PC-3 (cell line): Measurements from ENCODE around the gene PRR5L. TPM values are rescaled to one million over a fixed set of nuclear protein-coding genes. Genes with fewer than 3 reads are reported as not detected.

Experiments used
- ATAC-seq: fragments of 200-7000 bp; cut with Tn5 transposase; 2 replicates; pipeline ENCODE4 v1.9.1; 2020; ENCODE audit warnings: mild to moderate bottlenecking, moderate library complexity
- BruUV-seq: library from RNA; stranded (reverse); fragments of 400-500 nt; replicated peaks from 2 replicates; lab custom pipeline; 2021; lab: Mats Ljungman, UMichigan
- CTCF ChIA-PET: fragments of 300-600 bp; sonication (Branson Sonifier 250); formaldehyde crosslinking; loops from one replicate; lab custom pipeline; 2022; ENCODE audit warnings: antibody characterized with exemption; lab: Charles Lee
- POLR2A ChIA-PET: fragments of 300-600 bp; sonication (Branson Sonifier 250); formaldehyde crosslinking; loops from one replicate; lab custom pipeline; 2022; ENCODE audit warnings: antibody characterized with exemption; ENCODE audit not compliant: unreplicated experiment; lab: Charles Lee
- DNase-seq: peaks from one replicate; pipeline ENCODE4 v3.0.0-alpha.2; 2015
- H2AFZ ChIP-seq: fragments of 300-600 bp; sonication (generic); 2 replicates; pipeline ENCODE4 v1.6.0; 2016; ENCODE audit warnings: antibody characterized with exemption, low read length
- H3F3A ChIP-seq: fragments of 300-600 bp; sonication (generic); one replicate; pipeline ENCODE4 v1.6.0; 2017; ENCODE audit warnings: antibody characterized with exemption, low read length, control low read depth, mild to moderate bottlenecking; ENCODE audit not compliant: unreplicated experiment
- H3K27ac ChIP-seq: fragments of 300-600 bp; sonication (generic); 2 replicates; pipeline ENCODE4 v1.5.1; 2016; ENCODE audit warnings: mild to moderate bottlenecking, low read length
- H3K27me3 ChIP-seq: fragments of 300-600 bp; sonication (generic); 2 replicates; pipeline ENCODE4 v1.6.1; 2016; ENCODE audit warnings: low read length, mixed read lengths
- H3K36me3 ChIP-seq: fragments of 300-600 bp; sonication (generic); 2 replicates; pipeline ENCODE4 v1.6.1; 2016; ENCODE audit warnings: low read depth, mixed run types, low read length, mixed read lengths
- H3K4me1 ChIP-seq: fragments of 300-600 bp; sonication (generic); 2 replicates; pipeline ENCODE4 v1.5.1; 2016; ENCODE audit warnings: low read length; ENCODE audit not compliant: insufficient read depth
- H3K4me2 ChIP-seq: fragments of 300-600 bp; sonication (generic); 2 replicates; pipeline ENCODE4 v1.6.0; 2016; ENCODE audit warnings: low read length
- H3K4me3 ChIP-seq: fragments of 300-600 bp; sonication (generic); 2 replicates; pipeline ENCODE4 v1.5.1; 2016; ENCODE audit warnings: mild to moderate bottlenecking, low read length, mixed read lengths
- H3K79me2 ChIP-seq: fragments of 300-600 bp; sonication (generic); 2 replicates; pipeline ENCODE4 v1.6.1; 2017; ENCODE audit warnings: low read length, mixed read lengths
- H3K9ac ChIP-seq: fragments of 300-600 bp; sonication (generic); 2 replicates; pipeline ENCODE4 v1.6.0; 2016; ENCODE audit warnings: mild to moderate bottlenecking, low read length
- H3K9me2 ChIP-seq: fragments of 300-600 bp; sonication (generic); replicated peaks from 2 replicates; pipeline ENCODE4 v1.6.1; 2016; ENCODE audit warnings: mixed run types, low read length, mixed read lengths
- H3K9me3 ChIP-seq: fragments of 300-600 bp; sonication (generic); 2 replicates; pipeline ENCODE4 v1.6.1; 2016; ENCODE audit warnings: low read length, mixed read lengths
- H4K20me1 ChIP-seq: fragments of 300-600 bp; sonication (generic); 2 replicates; pipeline ENCODE4 v1.6.1; 2016; ENCODE audit warnings: low read length, mixed read lengths
- CTCF ChIP-seq: fragments of 300-600 bp; sonication (generic); conservative IDR thresholded peaks from 2 replicates; pipeline ENCODE4 v1.5.1; 2017; ENCODE audit warnings: antibody characterized with exemption, low read depth, mild to moderate bottlenecking, low read length
- EZH2 ChIP-seq: fragments of 300-600 bp; sonication (generic); IDR thresholded peaks from one replicate; pipeline ENCODE4 v1.6.1; 2017; ENCODE audit warnings: antibody characterized with exemption, mild to moderate bottlenecking, low read length; ENCODE audit not compliant: unreplicated experiment
- EZH2phosphoT487 ChIP-seq: fragments of 300-600 bp; sonication (generic); IDR thresholded peaks from 2 replicates; pipeline ENCODE4 v1.6.1; 2018; ENCODE audit warnings: mild to moderate bottlenecking, antibody characterized with exemption, low read length, borderline replicate concordance
- intact Hi-C: fragments of 100-400 bp; cut with micrococcal nuclease; formaldehyde crosslinking; loops from 2 replicates; pipeline ENCODE4 v1.9.0; 2023
- total RNA-seq: library from RNA; depleted of rRNA; stranded (reverse); fragments of >200 nt; gene quantifications from 2 replicates; pipeline ENCODE4 v1.2.3, GENCODE V29; 2014

Gene PRR5L
- total RNA-seq, 1 experiment from 2014 or later: 4.7 TPM

GRCh38 chr11:36357831-36358230, 61.7 kb downstream of the PRR5L start:
- H2AFZ ChIP-seq: no peak overlapping the region
- H3K9me3 ChIP-seq: no peaks in the 10 kb centered on the region
- H3K27ac ChIP-seq: no peak overlapping the region
- H3K4me2 ChIP-seq: 0 out of 2 replicates have a peak overlapping the region, but pooled peaks have one; percentile 7
- no TSS peak for BruUV-seq
- ChIA-PET POLR2A (no interaction called here), CTCF (no interaction called here)
- no peak for TF ChIP-seq EZH2
- no peak for TF ChIP-seq EZH2phosphoT487
- no peak for TF ChIP-seq CTCF
- no peak overlapping the region for H3K4me3 ChIP-seq
- no peak for DNase-seq
- H3K9me2 ChIP-seq: no peaks in the 10 kb centered on the region
- ATAC-seq: no peak
- no peaks in the 10 kb centered on the region for H4K20me1 ChIP-seq
- no peaks in the 10 kb centered on the region for H3K36me3 ChIP-seq
- H3K79me2 ChIP-seq: no peaks in the 10 kb centered on the region
- peaks cover 19% of the 10 kb centered on the region for H3K4me1 ChIP-seq
- no peaks in the 10 kb centered on the region for H3F3A ChIP-seq
- intact Hi-C loops: no loop called here
- no peak overlapping the region for H3K9ac ChIP-seq
- H3K27me3 ChIP-seq: no peaks in the 10 kb centered on the region

- Histone ChIP-seq H3K27me3 (no peaks in the 10 kb centered on the region), H3K9me2 (no peaks in the 10 kb centered on the region), H3K9me3 (no peaks in the 10 kb centered on the region), H3K4me1 (peaks cover 23% of the 10 kb centered on the region), H3K9ac (no peak overlapping the region), H3K4me2 (peak overlapping the region; percentile 7; the same call in 1 of the 2 replicates), H3K79me2 (no peaks in the 10 kb centered on the region), H2AFZ (no peak overlapping the region), H3K36me3 (no peaks in the 10 kb centered on the region), H3F3A (no peaks in the 10 kb centered on the region), H3K4me3 (no peak overlapping the region), H4K20me1 (no peaks in the 10 kb centered on the region), H3K27ac (no peak overlapping the region)
- intact Hi-C loops: no loop called here
- BruUV-seq: no TSS peak
- ChIA-PET POLR2A (no interaction called here), CTCF (no interaction called here)
- TF ChIP-seq EZH2phosphoT487 (no peak), CTCF (no peak), EZH2 (no peak)
- ATAC-seq (peak; percentile 85), DNase-seq (peak; percentile 49)
Measured at GRCh38 chr11:36358436-36358835, 62.3 kb downstream of the PRR5L start.

GRCh38 chr11:36360318-36360717, 64.2 kb downstream of the PRR5L start:
- BruUV-seq: no TSS peak
- Histone ChIP-seq H3K79me2 (no peaks in the 10 kb centered on the region), H3K27me3 (no peaks in the 10 kb centered on the region), H3K36me3 (no peaks in the 10 kb centered on the region), H3K27ac (no peak overlapping the region), H3F3A (no peaks in the 10 kb centered on the region), H3K9me2 (no peaks in the 10 kb centered on the region), H3K9me3 (no peaks in the 10 kb centered on the region), H2AFZ (no peak overlapping the region), H3K4me3 (no peak overlapping the region), H3K4me1 (peaks cover 33% of the 10 kb centered on the region), H4K20me1 (no peaks in the 10 kb centered on the region), H3K4me2 (no peak overlapping the region), H3K9ac (no peak overlapping the region)
- ATAC-seq (no peak), DNase-seq (no peak)
- POLR2A ChIA-PET: no interaction called here
- intact Hi-C loops: no loop called here
- TF ChIP-seq EZH2phosphoT487 (no peak), CTCF (no peak), EZH2 (no peak)
- CTCF ChIA-PET: no interaction called here
